ENCODE data around the gene OR2A5.

- no peak for TF ChIP-seq EZH2phosphoT487 (IDR thresholded peaks at IDR 0.05; ENCODE audit: borderline replicate concordance)
- TF ChIP-seq CTCF (conservative IDR thresholded peaks at IDR 0.05; ENCODE audit: low read length) = no peak
Observed at GRCh38 chr7:144001543-144001942, 47.2 kb upstream of the OR2A5 start.

Data from Loucy (cell line).